ENCODE data around the gene BAZ1A. TPM values are rescaled to one million over a fixed set of nuclear protein-coding genes. Genes with fewer than 3 reads are reported as not detected.

BAZ1A gene
- total and polyA plus RNA-seq, 2 experiments from 2014 or later, result 9.4 to 13.8 TPM

DNA sequence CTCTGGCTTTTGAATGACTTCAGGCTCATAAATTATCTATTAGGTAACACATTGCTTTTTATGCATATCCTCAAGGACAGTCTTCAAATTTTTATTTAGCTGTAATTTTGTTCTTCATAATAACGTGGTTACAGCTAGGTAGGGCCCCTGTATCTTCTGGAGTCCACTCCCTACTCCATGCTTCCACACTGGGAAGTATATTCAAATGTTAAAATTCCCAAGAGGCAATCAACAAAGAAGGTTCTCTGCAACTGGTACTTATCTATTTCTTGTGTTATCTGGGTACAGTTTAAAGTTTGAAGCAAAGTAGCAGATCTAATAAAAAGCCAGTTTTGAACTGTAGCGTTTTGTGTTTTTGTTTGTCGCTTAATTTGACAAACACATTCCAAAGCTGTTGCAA is 20.1 kb upstream of the BAZ1A start:
- Histone ChIP-seq H2AFZ (no peak overlapping the region), H3F3A (ENCODE audit: insufficient read depth) (no peaks in the 10 kb centered on the region), H3K4me1 (ENCODE audit: insufficient read depth) (no peaks in the 10 kb centered on the region), H3K79me2 (ENCODE audit: insufficient read depth) (no peaks in the 10 kb centered on the region), H4K20me1 (ENCODE audit: insufficient read depth) (no peaks in the 10 kb centered on the region), H3K9me2 (ENCODE audit: insufficient read depth) (no peaks in the 10 kb centered on the region), H3K27me3 (replicated peaks; ENCODE audit: insufficient read depth) (no peaks in the 10 kb centered on the region), H3K9me3 (ENCODE audit: low read depth) (no peaks in the 10 kb centered on the region), H3K9ac (no peak overlapping the region), H3K4me2 (ENCODE audit: unreplicated experiment) (no peak overlapping the region), H3K36me3 (ENCODE audit: low read depth) (no peaks in the 10 kb centered on the region), H3K4me3 (no peak overlapping the region), H3K27ac (no peak overlapping the region)
- no peak for DNase-seq
- TF ChIP-seq EZH2 (IDR thresholded peaks at IDR 0.05; ENCODE audit: insufficient read depth, poor library complexity, severe bottlenecking), result no peak
- TF ChIP-seq EZH2phosphoT487 (IDR thresholded peaks at IDR 0.05; ENCODE audit: insufficient read depth, low read depth), result no peak
- 80 to 81% methylated on average over 3 of the region's 3 CpGs for WGBS, 2 experiments (ENCODE audit: low coverage in 1 of 2, low lambda C conversion rate in 2 of 2, missing lambda C conversion rate in 2 of 2)
- in situ Hi-C loops (cut with MboI), result no loop called here

DNA sequence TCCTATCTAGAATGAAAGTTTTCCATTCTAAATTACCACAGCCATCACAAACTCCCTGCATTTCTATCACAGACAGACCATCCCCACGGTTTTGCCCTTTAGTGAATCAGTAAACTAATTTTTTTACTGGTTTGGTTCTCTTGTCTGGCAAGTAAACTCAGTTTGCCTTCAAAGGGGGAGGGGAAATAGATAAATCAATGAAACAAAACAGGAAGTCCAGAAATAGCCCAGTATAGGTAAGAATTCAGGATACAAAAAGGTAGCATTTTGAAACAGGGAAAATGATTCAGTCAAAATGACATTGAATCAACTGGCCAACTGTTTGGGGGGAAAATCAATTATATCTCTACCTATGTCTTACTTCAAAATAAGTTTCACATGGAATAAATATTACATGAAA is 15.8 kb upstream of the BAZ1A start:
- Histone ChIP-seq H3K9me3 (ENCODE audit: low read depth) (no peaks in the 10 kb centered on the region), H3K27ac (no peak overlapping the region), H3K9ac (no peak overlapping the region), H3F3A (ENCODE audit: insufficient read depth) (no peaks in the 10 kb centered on the region), H3K4me1 (ENCODE audit: insufficient read depth) (no peaks in the 10 kb centered on the region), H3K79me2 (ENCODE audit: insufficient read depth) (no peaks in the 10 kb centered on the region), H3K4me3 (no peak overlapping the region), H4K20me1 (ENCODE audit: insufficient read depth) (no peaks in the 10 kb centered on the region), H3K27me3 (replicated peaks; ENCODE audit: insufficient read depth) (no peaks in the 10 kb centered on the region), H2AFZ (no peak overlapping the region), H3K9me2 (ENCODE audit: insufficient read depth) (no peaks in the 10 kb centered on the region), H3K4me2 (ENCODE audit: unreplicated experiment) (no peak overlapping the region), H3K36me3 (ENCODE audit: low read depth) (no peaks in the 10 kb centered on the region)
- DNase-seq, result no peak
- 2 to 6% methylated on average over 1 of the region's 1 CpG for WGBS, 2 experiments (ENCODE audit: low coverage in 1 of 2, low lambda C conversion rate in 2 of 2, missing lambda C conversion rate in 2 of 2)
- in situ Hi-C loops (cut with MboI), result no loop called here
- no peak for TF ChIP-seq EZH2phosphoT487 (IDR thresholded peaks at IDR 0.05; ENCODE audit: insufficient read depth, low read depth)
- TF ChIP-seq EZH2 (IDR thresholded peaks at IDR 0.05; ENCODE audit: insufficient read depth, poor library complexity, severe bottlenecking), result no peak

DNA sequence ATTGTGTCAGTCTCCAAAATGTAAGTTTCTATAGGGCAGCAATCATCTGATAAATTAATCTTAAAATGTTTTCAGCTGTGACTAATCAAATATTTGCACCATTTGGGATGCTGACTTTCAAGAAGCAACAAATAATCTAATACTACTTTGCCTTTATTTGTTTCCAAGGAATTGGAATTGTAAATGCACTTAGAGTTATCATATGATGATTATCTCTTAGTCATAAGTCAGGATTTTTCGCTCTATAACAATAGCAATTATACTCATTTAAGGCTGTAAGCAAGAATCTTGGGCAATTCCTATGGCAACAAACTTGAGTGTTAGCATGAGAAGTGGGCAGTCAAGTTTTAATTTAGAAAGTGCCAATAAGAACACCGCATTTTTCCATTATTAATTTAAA is 13.0 kb upstream of the BAZ1A start:
- no peak overlapping the region for H3K4me2 ChIP-seq (ENCODE audit: unreplicated experiment)
- no peak overlapping the region for H3K4me3 ChIP-seq
- H3K9me3 ChIP-seq (ENCODE audit: low read depth), result no peaks in the 10 kb centered on the region
- no peaks in the 10 kb centered on the region for H3K9me2 ChIP-seq (ENCODE audit: insufficient read depth)
- no peaks in the 10 kb centered on the region for H3K4me1 ChIP-seq (ENCODE audit: insufficient read depth)
- no peaks in the 10 kb centered on the region for H4K20me1 ChIP-seq (ENCODE audit: insufficient read depth)
- H3K27ac ChIP-seq, result no peak overlapping the region
- H3K9ac ChIP-seq, result no peak overlapping the region
- no peak for TF ChIP-seq EZH2phosphoT487 (IDR thresholded peaks at IDR 0.05; ENCODE audit: insufficient read depth, low read depth)
- no peak for TF ChIP-seq EZH2 (IDR thresholded peaks at IDR 0.05; ENCODE audit: insufficient read depth, poor library complexity, severe bottlenecking)
- H3K79me2 ChIP-seq (ENCODE audit: insufficient read depth), result no peaks in the 10 kb centered on the region
- no peaks in the 10 kb centered on the region for H3F3A ChIP-seq (ENCODE audit: insufficient read depth)
- 92 to 95% methylated on average over 2 of the region's 2 CpGs for WGBS, 2 experiments (ENCODE audit: low coverage in 1 of 2, low lambda C conversion rate in 2 of 2, missing lambda C conversion rate in 2 of 2)
- in situ Hi-C loops (cut with MboI), result no loop called here
- DNase-seq, result no peak
- H2AFZ ChIP-seq, result no peak overlapping the region
- no peaks in the 10 kb centered on the region for H3K27me3 ChIP-seq (replicated peaks; ENCODE audit: insufficient read depth)
- H3K36me3 ChIP-seq (ENCODE audit: low read depth), result no peaks in the 10 kb centered on the region

DNA sequence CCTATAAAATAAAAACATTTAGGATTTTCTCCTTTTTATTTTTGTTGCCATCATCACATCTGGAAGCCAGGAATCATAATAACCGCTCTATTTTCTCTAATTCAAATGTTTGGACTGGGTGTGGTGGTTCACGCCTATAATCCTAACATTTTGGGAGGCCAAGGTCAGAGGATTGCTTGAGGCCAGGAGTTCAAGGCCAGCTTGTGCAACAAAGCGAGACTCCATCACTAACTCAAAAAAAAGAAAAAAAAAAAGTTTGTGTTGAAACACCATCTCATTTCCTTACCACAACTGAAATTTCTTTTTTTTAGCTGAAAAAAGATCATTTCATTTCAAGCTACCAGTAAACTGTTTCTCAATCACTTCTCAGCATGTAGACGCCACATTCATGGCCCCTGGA is 8.8 kb upstream of the BAZ1A start:
- no peaks in the 10 kb centered on the region for H3K9me2 ChIP-seq (ENCODE audit: insufficient read depth)
- no peak for DNase-seq
- no peak overlapping the region for H3K4me2 ChIP-seq (ENCODE audit: unreplicated experiment)
- in situ Hi-C loops (cut with MboI), result no loop called here
- no peaks in the 10 kb centered on the region for H3F3A ChIP-seq (ENCODE audit: insufficient read depth)
- H2AFZ ChIP-seq, result no peak overlapping the region
- TF ChIP-seq EZH2phosphoT487 (IDR thresholded peaks at IDR 0.05; ENCODE audit: insufficient read depth, low read depth), result no peak
- H3K9me3 ChIP-seq (ENCODE audit: low read depth), result no peaks in the 10 kb centered on the region
- WGBS, 2 experiments (ENCODE audit: low coverage in 1 of 2, low lambda C conversion rate in 2 of 2, missing lambda C conversion rate in 2 of 2), result 86 to 95% methylated on average over 4 of the region's 4 CpGs
- H3K27ac ChIP-seq, result no peak overlapping the region
- no peaks in the 10 kb centered on the region for H3K4me1 ChIP-seq (ENCODE audit: insufficient read depth)
- no peaks in the 10 kb centered on the region for H3K79me2 ChIP-seq (ENCODE audit: insufficient read depth)
- H4K20me1 ChIP-seq (ENCODE audit: insufficient read depth), result no peaks in the 10 kb centered on the region
- no peaks in the 10 kb centered on the region for H3K36me3 ChIP-seq (ENCODE audit: low read depth)
- H3K27me3 ChIP-seq (replicated peaks; ENCODE audit: insufficient read depth), result no peaks in the 10 kb centered on the region
- no peak overlapping the region for H3K4me3 ChIP-seq
- no peak overlapping the region for H3K9ac ChIP-seq

DNA sequence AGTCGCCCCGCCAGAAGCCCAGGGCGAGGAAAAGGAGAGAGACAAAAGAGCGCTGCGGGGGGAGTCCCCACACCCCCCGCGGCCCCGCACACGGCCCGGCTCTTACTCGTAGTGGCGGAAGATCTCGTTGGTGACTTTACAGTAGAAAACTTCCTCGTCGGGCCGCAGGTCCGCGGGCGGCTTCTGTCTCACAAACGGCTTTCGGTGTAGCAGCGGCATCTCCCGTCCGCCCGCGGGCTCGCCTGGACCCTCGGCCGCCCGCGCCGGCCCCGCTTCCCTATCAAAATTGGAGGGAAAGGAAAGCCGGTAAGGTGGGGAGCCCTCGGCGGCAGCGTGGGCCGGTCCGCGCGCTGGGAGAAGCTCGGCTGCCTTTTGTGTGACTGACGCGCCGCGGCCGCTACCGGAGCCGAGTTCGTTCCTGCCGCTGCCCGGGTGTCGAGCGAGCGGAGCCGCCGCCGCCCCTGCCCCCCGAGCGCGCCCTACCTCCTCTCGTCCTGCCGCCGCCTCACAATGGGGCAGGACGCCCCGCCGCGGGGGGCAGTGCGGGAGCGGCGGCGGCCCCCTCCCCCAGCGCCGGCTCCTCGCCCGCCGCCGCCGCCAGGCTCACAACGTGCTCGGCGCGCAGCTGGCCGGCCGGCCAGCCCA is 652 bp downstream of the BAZ1A start:
- DNase-seq, result peak; percentile 79

More for the DNA sequence above, 652 bp downstream of the BAZ1A start:
- Histone ChIP-seq H3K27ac (peak overlapping the region; percentile 97), H3K4me3 (peak overlapping the region; percentile 96), H3K9me3 (ENCODE audit: low read depth) (no peaks in the 10 kb centered on the region), H2AFZ (peak overlapping the region; percentile 92), H3K4me1 (ENCODE audit: insufficient read depth) (peaks cover 15% of the 10 kb centered on the region), H3K9me2 (ENCODE audit: insufficient read depth) (no peaks in the 10 kb centered on the region), H3K79me2 (ENCODE audit: insufficient read depth) (peaks cover 56% of the 10 kb centered on the region), H3K4me2 (ENCODE audit: unreplicated experiment) (peak overlapping the region; percentile 96), H3F3A (ENCODE audit: insufficient read depth) (peaks cover 29% of the 10 kb centered on the region), H3K27me3 (replicated peaks; ENCODE audit: insufficient read depth) (no peaks in the 10 kb centered on the region), H3K9ac (peak overlapping the region; percentile 97), H4K20me1 (ENCODE audit: insufficient read depth) (no peaks in the 10 kb centered on the region), H3K36me3 (ENCODE audit: low read depth) (no peaks in the 10 kb centered on the region)
- in situ Hi-C loops (cut with MboI), result no loop called here
- whole genome bisulfite sequencing, 2 experiments (ENCODE audit: low coverage in 1 of 2, low lambda C conversion rate in 2 of 2, missing lambda C conversion rate in 2 of 2), result 0 to 1% methylated on average over 44 to 49 of the region's 85 CpGs
- TF ChIP-seq EZH2 (IDR thresholded peaks at IDR 0.05; ENCODE audit: insufficient read depth, poor library complexity, severe bottlenecking) (no peak), EZH2phosphoT487 (IDR thresholded peaks at IDR 0.05; ENCODE audit: insufficient read depth, low read depth) (no peak)
